ENCODE data around the gene MFAP5. TPM values are rescaled to one million over a fixed set of nuclear protein-coding genes. Genes with fewer than 3 reads are reported as not detected.

Gene MFAP5
- total RNA-seq, 1 experiment from 2014 or later = 0.96 TPM

- no peak for TF ChIP-seq ELF4 (CRISPR knock-in tag; IDR thresholded peaks at IDR 0.05; ENCODE audit: low read depth)
- no peak for TF ChIP-seq CREB1 (CRISPR knock-in tag; IDR thresholded peaks at IDR 0.05)
- TF ChIP-seq NR3C1 (CRISPR knock-in tag; conservative IDR thresholded peaks at IDR 0.05; ENCODE audit: low read depth) = no peak
- TF ChIP-seq MXD4 (CRISPR knock-in tag; IDR thresholded peaks at IDR 0.05; ENCODE audit: borderline replicate concordance) = no peak
- TF ChIP-seq ZNF219 (CRISPR knock-in tag; IDR thresholded peaks at IDR 0.05; ENCODE audit: borderline replicate concordance) = no peak
- TF ChIP-seq ETV6 (CRISPR knock-in tag; IDR thresholded peaks at IDR 0.05) = no peak
- no peak for TF ChIP-seq ZNF532 (CRISPR knock-in tag; IDR thresholded peaks at IDR 0.05; ENCODE audit: borderline replicate concordance)
- no peak for TF ChIP-seq ZNF512 (CRISPR knock-in tag; IDR thresholded peaks at IDR 0.05; ENCODE audit: borderline replicate concordance)
- TF ChIP-seq E2F1 (CRISPR knock-in tag; IDR thresholded peaks at IDR 0.05) = no peak
- TF ChIP-seq RORB (CRISPR knock-in tag; IDR thresholded peaks at IDR 0.05) = no peak
- Mint-ChIP-seq H3K36me3 (no peaks in the 10 kb centered on the region), H3K27ac (no peak within 1 kb of the TSS), H3K27me3 (ENCODE audit: low read depth) (no peaks in the 10 kb centered on the region), H3K4me3 (no peak within 1 kb of the TSS), H3K9me3 (no peaks in the 10 kb centered on the region), H3K4me1 (peaks cover 24% of the 10 kb centered on the region)
- ChIA-PET CTCF (interaction anchor here (0.7 to 5.9 kb wide), 5 partner anchors 25 to 248 kb away, joined by 3 to 67 read pairs (median 5); no protein-coding TSS in a partner anchor), POLR2A (no interaction called here)
- peak; percentile 36 for ATAC-seq
- DNase-seq (ENCODE audit: low spot score) = no peak
Observed at GRCh38 chr12:8612629-8613028, 50.0 kb downstream of the MFAP5 start, which contains the start of gene AICDA. TSS of gene AICDA (minus strand) at chr12:8612859. CDS start at chr12:8612767, 92 bp downstream.

GRCh38 chr12:8609061-8609570 is 53.5 kb downstream of the MFAP5 start:
- H3K4me1 Mint-ChIP-seq = peaks cover 34% of the 10 kb centered on the region
- H3K36me3 Mint-ChIP-seq = no peaks in the 10 kb centered on the region
- CTCF ChIA-PET = interaction anchor here (0.6 to 5.9 kb wide), 28 partner anchors 9 to 442 kb away, joined by 3 to 67 read pairs (median 4); partner anchors contain the start of gene A2ML1
- TF ChIP-seq CTCF (IDR thresholded peaks at IDR 0.05) (peak; percentile 37; the same call in 1 of the 2 replicates), ZNF138 (CRISPR knock-in tag; conservative IDR thresholded peaks at IDR 0.05) (no peak)
- peak; percentile 61 for ATAC-seq
- H3K27ac Mint-ChIP-seq = no peak overlapping the region
- H3K9me3 Mint-ChIP-seq = no peaks in the 10 kb centered on the region
- peaks cover 6% of the 10 kb centered on the region for H3K27me3 Mint-ChIP-seq (ENCODE audit: low read depth)
- no peak overlapping the region for H3K4me3 Mint-ChIP-seq
- DNase-seq (ENCODE audit: low spot score) = peak; percentile 33
- POLR2A ChIA-PET = no interaction called here

- DNase-seq (ENCODE audit: low spot score) (no peak), ATAC-seq (no peak)
- Mint-ChIP-seq H3K4me1 (peaks cover 35% of the 10 kb centered on the region), H3K27me3 (ENCODE audit: low read depth) (peaks cover 6% of the 10 kb centered on the region), H3K27ac (no peak overlapping the region), H3K9me3 (no peaks in the 10 kb centered on the region), H3K36me3 (no peaks in the 10 kb centered on the region), H3K4me3 (no peak overlapping the region)
- ChIA-PET POLR2A (no interaction called here), CTCF (interaction anchor here (1.5 kb wide), 1 partner anchor 217 kb away, joined by 6 read pairs; no protein-coding TSS in a partner anchor)
- TF ChIP-seq ERG (CRISPR knock-in tag; IDR thresholded peaks at IDR 0.05) (no peak), TEAD4 (CRISPR knock-in tag; IDR thresholded peaks at IDR 0.05) (no peak), ATF3 (CRISPR knock-in tag; conservative IDR thresholded peaks at IDR 0.05) (no peak), ZNF281 (CRISPR knock-in tag; IDR thresholded peaks at IDR 0.05) (no peak), ELF4 (CRISPR knock-in tag; IDR thresholded peaks at IDR 0.05; ENCODE audit: low read depth) (no peak), ZNF396 (CRISPR knock-in tag; IDR thresholded peaks at IDR 0.05; ENCODE audit: borderline replicate concordance) (no peak), ATF1 (CRISPR knock-in tag; IDR thresholded peaks at IDR 0.05) (no peak)
Observed at GRCh38 chr12:8606890-8607289, 55.7 kb downstream of the MFAP5 start.

All from WTC11 (cell line).